Skin epidermis (tissue), 12 donors: Measurements from ENCODE around the gene MAPT.
"Not testable (repeated sequence)": the region's sequence is repeated elsewhere in the genome, so short reads cannot be mapped to it uniquely, and the experiment has no call there.

Experiments
- H3K27ac ChIP-seq, 21 experiments: fragments of 200-600 bp; sonication (generic) in 11 of 21; one replicate each; pipeline ENCODE4 v1.5.0; 2020; ENCODE audit warnings: mild to moderate bottlenecking in 3 of 21, inconsistent platforms in 2 of 21, moderate library complexity in 2 of 21
- H3K4me3 ChIP-seq, 7 experiments: fragments of 200-600 bp; sonication (generic) in 2 of 7; one replicate each; pipeline ENCODE4 v1.5.0; 2020; ENCODE audit warnings: inconsistent platforms in 2 of 7, mild to moderate bottlenecking in 2 of 7, moderate library complexity in 1 of 7

Gene MAPT

GRCh38 chr17:46013502-46014165 lies 119.3 kb downstream of the MAPT start:
- Histone ChIP-seq H3K4me3 (no peak overlapping the region), H3K27ac (peak overlapping the region in 1 of 21 experiments; percentile 14)

- H3K27ac ChIP-seq, result peak overlapping the region in 11 of 21 experiments; percentile 18 to 80 (median 61)
- not testable (repeated sequence) for H3K4me3 ChIP-seq
Measured at GRCh38 chr17:46019408-46019925, 125.1 kb downstream of the MAPT start.

GRCh38 chr17:46020023-46020761 lies 125.8 kb downstream of the MAPT start:
- Histone ChIP-seq H3K4me3 (no peak overlapping the region), H3K27ac (peak overlapping the region in 15 of 21 experiments; percentile 18 to 80 (median 53))

- Histone ChIP-seq H3K27ac (peak overlapping the region in 13 of 21 experiments; percentile 18 to 80 (median 60)), H3K4me3 (no peak overlapping the region)
Measured at GRCh38 chr17:46020998-46021397, 126.6 kb downstream of the MAPT start.

- not testable (repeated sequence) for H3K4me3 ChIP-seq, H3K27ac ChIP-seq
Measured at GRCh38 chr17:46023366-46023765, 129.0 kb downstream of the MAPT start.

GRCh38 chr17:46023783-46024388 lies 129.5 kb downstream of the MAPT start:
- no peak overlapping the region for H3K4me3 ChIP-seq

GRCh38 chr17:46024590-46024989 lies 130.2 kb downstream of the MAPT start:
- Histone ChIP-seq H3K4me3 (no peak overlapping the region), H3K27ac (no peak overlapping the region)

More at GRCh38 chr17:46023783-46024388, 129.5 kb downstream of the MAPT start:
- H3K27ac ChIP-seq, result no peak overlapping the region

GRCh38 chr17:46025060-46025459 lies 130.7 kb downstream of the MAPT start:
- peak overlapping the region in 6 of 21 experiments; percentile 10 to 59 (median 40) for H3K27ac ChIP-seq
- no peak overlapping the region for H3K4me3 ChIP-seq

GRCh38 chr17:46025510-46026165 lies 131.3 kb downstream of the MAPT start:
- no peak overlapping the region for H3K4me3 ChIP-seq
- peak overlapping the region in 12 of 21 experiments; percentile 3 to 59 (median 47) for H3K27ac ChIP-seq

- H3K4me3 ChIP-seq, result no peak overlapping the region
- H3K27ac ChIP-seq, result peak overlapping the region in 12 of 21 experiments; percentile 2 to 60 (median 33)
Measured at GRCh38 chr17:46026166-46027047, 132.1 kb downstream of the MAPT start.

GRCh38 chr17:46027048-46027975 lies 133.0 kb downstream of the MAPT start:
- Histone ChIP-seq H3K27ac (peak overlapping the region in 10 of 21 experiments; percentile 1 to 60 (median 30)), H3K4me3 (no peak overlapping the region)

- Histone ChIP-seq H3K4me3 (no peak overlapping the region), H3K27ac (peak overlapping the region in 7 of 21 experiments; percentile 1 to 60 (median 9))
Measured at GRCh38 chr17:46027976-46028325, 133.6 kb downstream of the MAPT start.

- Histone ChIP-seq H3K27ac (peak overlapping the region in 2 of 21 experiments; percentile 9 to 23), H3K4me3 (no peak overlapping the region)
Measured at GRCh38 chr17:46028374-46028773, 134.0 kb downstream of the MAPT start.

- Histone ChIP-seq H3K4me3 (no peak overlapping the region), H3K27ac (peak overlapping the region in 1 of 21 experiments; percentile 23)
Measured at GRCh38 chr17:46028981-46029565, 134.7 kb downstream of the MAPT start.

- H3K27ac ChIP-seq, result peak overlapping the region in 1 of 21 experiments; percentile 23
- no peak overlapping the region for H3K4me3 ChIP-seq
Measured at GRCh38 chr17:46029627-46030026, 135.3 kb downstream of the MAPT start.

- no peak overlapping the region for H3K27ac ChIP-seq
- no peak overlapping the region for H3K4me3 ChIP-seq
Measured at GRCh38 chr17:46030752-46031151, 136.4 kb downstream of the MAPT start.

- Histone ChIP-seq H3K4me3 (no peak overlapping the region), H3K27ac (no peak overlapping the region)
Measured at GRCh38 chr17:46031440-46031839, 137.1 kb downstream of the MAPT start.
